DND-41 (cell line): ENCODE results near the gene ARHGAP4.
A peak's percentile ranks its signal among the peaks of the same experiment; 100 is the strongest.

ENCODE experiments used
- ATAC-seq: fragments of 200-7000 bp; cut with Tn5 transposase; 3 replicates; pipeline ENCODE4 v1.9.1; 2021; ENCODE audit warnings: low read depth; ENCODE audit not compliant: insufficient read depth
- DNase-seq: peaks from one replicate; pipeline ENCODE4 v3.0.0-alpha.2; 2020
- H2AFZ ChIP-seq: 2 replicates; pipeline ENCODE4 v1.6.0; 2012; ENCODE audit warnings: low read depth, low read length
- H3K27ac ChIP-seq: 2 replicates; pipeline ENCODE4 v1.5.1; 2012; ENCODE audit warnings: low read length, inconsistent platforms
- H3K27me3 ChIP-seq: fragments of 200-600 bp; sonication (generic); 2 replicates; pipeline ENCODE4 v1.6.0; 2012; ENCODE audit warnings: low read length, mild to moderate bottlenecking, inconsistent platforms; ENCODE audit not compliant: insufficient read depth, poor library complexity
- H3K36me3 ChIP-seq: 2 replicates; pipeline ENCODE4 v1.5.1; 2012; ENCODE audit warnings: low read length, inconsistent platforms; ENCODE audit not compliant: insufficient read depth
- H3K4me1 ChIP-seq: 2 replicates; pipeline ENCODE4 v1.5.1; 2012; ENCODE audit warnings: mild to moderate bottlenecking, low read length; ENCODE audit not compliant: insufficient read depth
- H3K4me2 ChIP-seq: 2 replicates; pipeline ENCODE4 v1.6.0; 2012; ENCODE audit warnings: mild to moderate bottlenecking, moderate library complexity, low read length, inconsistent platforms; ENCODE audit not compliant: insufficient read depth
- H3K4me3 ChIP-seq, 2 experiments: fragments of 200-600 bp in 1 of 2; shearing (Covaris generic) in 1 of 2; 2 replicates each; pipeline ENCODE4 v1.5.1; 2012 to 2016; ENCODE audit warnings: inconsistent platforms in 2 of 2, low read length in 2 of 2, mild to moderate bottlenecking in 2 of 2, low read depth in 1 of 2, moderate library complexity in 1 of 2
- H3K79me2 ChIP-seq: 2 replicates; pipeline ENCODE4 v1.6.0; 2012; ENCODE audit warnings: low read length, inconsistent platforms; ENCODE audit not compliant: insufficient read depth
- H3K9ac ChIP-seq: 2 replicates; pipeline ENCODE4 v1.6.0; 2012; ENCODE audit warnings: low read depth, mild to moderate bottlenecking, inconsistent platforms, low read length, moderate library complexity
- H3K9me3 ChIP-seq: 2 replicates; pipeline ENCODE4 v1.5.1; 2012; ENCODE audit warnings: low read length, moderate library complexity, mild to moderate bottlenecking, inconsistent platforms; ENCODE audit not compliant: insufficient read depth, severe bottlenecking
- H4K20me1 ChIP-seq: 2 replicates; pipeline ENCODE4 v1.6.0; 2012; ENCODE audit warnings: low read length; ENCODE audit not compliant: insufficient read depth
- EZH2 ChIP-seq: IDR thresholded peaks from 3 replicates; pipeline ENCODE4 v1.6.1; 2012; ENCODE audit warnings: borderline replicate concordance, low read depth, mild to moderate bottlenecking, moderate library complexity, low read length, inconsistent platforms; ENCODE audit not compliant: severe bottlenecking
- TF ChIP-seq, protein P1 (sequence below): IDR thresholded peaks from 2 replicates; pipeline ENCODE4 v1.5.1; 2012; ENCODE audit warnings: borderline replicate concordance, low read length, moderate library complexity, mild to moderate bottlenecking; ENCODE audit not compliant: poor library complexity, severe bottlenecking; ENCODE audit errors: extremely low read depth

The ARHGAP4 gene

DNA sequence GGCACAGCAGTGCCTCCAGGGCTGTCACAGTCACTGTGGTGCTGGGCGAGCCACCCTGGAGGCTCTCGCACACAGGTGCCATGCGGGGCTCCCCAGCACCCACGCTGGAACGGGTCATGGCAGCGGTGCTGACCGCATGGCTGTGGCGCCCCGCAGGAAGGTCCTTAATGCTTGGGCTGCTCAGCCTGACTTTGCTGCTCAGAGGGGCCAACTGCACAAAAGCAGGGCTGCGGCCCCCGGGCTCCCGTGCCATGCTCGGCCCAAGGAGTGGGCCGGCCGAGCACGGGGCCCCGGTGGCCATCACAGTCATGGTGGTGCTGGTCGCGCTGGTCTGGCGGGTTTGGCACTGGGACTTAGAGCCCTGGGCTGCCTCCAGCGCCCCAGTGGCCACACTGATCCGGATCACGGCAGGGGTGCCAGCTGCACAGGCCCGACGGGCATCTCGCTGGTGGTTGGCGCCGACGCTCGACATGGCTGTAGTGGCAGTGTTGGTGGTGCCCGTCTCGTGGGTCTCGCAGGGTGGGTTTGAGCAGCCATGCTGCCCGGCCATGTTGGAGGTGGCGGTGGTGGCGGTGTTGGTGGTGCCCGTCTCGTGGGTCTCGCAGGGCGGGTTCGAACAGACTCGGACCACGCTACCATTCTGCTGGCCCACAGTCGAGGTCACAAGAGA lies 28.6 kb upstream of the ARHGAP4 start:
- Histone ChIP-seq H3K9me3 (no peaks in the 10 kb centered on the region), H3K36me3 (peaks cover 100% of the 10 kb centered on the region), H3K27me3 (no peaks in the 10 kb centered on the region), H3K4me3 (no peak overlapping the region), H3K9ac (no peak overlapping the region), H3K79me2 (peaks cover 39% of the 10 kb centered on the region), H4K20me1 (peaks cover 78% of the 10 kb centered on the region), H3K4me1 (no peaks in the 10 kb centered on the region), H2AFZ (no peak overlapping the region), H3K4me2 (no peak overlapping the region), H3K27ac (no peak overlapping the region)
- DNase-seq (no peak), ATAC-seq (no peak; the same call in 2 of the 3 replicates)
- TF ChIP-seq, protein P1, sequence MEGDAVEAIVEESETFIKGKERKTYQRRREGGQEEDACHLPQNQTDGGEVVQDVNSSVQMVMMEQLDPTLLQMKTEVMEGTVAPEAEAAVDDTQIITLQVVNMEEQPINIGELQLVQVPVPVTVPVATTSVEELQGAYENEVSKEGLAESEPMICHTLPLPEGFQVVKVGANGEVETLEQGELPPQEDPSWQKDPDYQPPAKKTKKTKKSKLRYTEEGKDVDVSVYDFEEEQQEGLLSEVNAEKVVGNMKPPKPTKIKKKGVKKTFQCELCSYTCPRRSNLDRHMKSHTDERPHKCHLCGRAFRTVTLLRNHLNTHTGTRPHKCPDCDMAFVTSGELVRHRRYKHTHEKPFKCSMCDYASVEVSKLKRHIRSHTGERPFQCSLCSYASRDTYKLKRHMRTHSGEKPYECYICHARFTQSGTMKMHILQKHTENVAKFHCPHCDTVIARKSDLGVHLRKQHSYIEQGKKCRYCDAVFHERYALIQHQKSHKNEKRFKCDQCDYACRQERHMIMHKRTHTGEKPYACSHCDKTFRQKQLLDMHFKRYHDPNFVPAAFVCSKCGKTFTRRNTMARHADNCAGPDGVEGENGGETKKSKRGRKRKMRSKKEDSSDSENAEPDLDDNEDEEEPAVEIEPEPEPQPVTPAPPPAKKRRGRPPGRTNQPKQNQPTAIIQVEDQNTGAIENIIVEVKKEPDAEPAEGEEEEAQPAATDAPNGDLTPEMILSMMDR, result no peak
- TF ChIP-seq EZH2, result no peak

DNA sequence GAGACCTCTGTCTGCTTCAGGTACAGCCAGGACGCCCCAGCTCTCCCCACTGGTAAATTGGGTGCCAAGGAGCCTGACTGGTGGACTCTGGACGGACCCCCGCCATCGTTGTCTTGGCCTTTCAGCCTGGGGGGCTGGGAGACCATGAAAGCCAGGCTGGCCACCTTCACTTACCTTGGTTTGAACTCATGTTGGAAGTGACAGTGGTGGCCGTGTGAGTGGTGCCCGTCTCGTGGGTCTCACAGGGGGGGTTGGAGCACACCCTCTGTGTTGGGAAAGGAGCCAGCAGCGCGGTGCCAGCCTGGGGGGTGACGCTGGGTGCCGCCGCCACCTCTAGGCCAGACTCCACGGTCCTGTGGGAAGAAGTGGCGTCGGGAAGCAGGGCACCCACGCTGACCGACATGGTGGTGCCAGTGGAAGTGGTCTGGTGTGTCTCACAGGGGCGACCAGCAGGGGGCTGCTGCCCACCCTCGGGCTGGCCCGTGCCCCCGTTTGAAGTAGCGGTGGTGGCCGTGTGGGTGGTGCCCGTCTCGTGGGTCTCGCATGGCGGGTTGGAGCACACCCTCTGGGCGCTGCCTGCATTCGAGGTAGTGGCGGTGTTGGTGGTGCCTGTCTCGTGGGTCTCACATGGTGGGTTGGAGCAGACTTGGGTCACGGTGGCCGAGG lies 28.0 kb upstream of the ARHGAP4 start:
- H3K79me2 ChIP-seq, result peaks cover 37% of the 10 kb centered on the region
- no peak overlapping the region for H3K4me3 ChIP-seq
- H3K9me3 ChIP-seq, result no peaks in the 10 kb centered on the region
- no peaks in the 10 kb centered on the region for H3K27me3 ChIP-seq
- no peak overlapping the region for H3K4me2 ChIP-seq
- no peak overlapping the region for H3K9ac ChIP-seq
- ATAC-seq (peak; percentile 18), DNase-seq (no peak)
- H2AFZ ChIP-seq, result no peak overlapping the region
- H3K27ac ChIP-seq, result no peak overlapping the region
- H3K4me1 ChIP-seq, result no peaks in the 10 kb centered on the region
- peaks cover 97% of the 10 kb centered on the region for H3K36me3 ChIP-seq
- TF ChIP-seq, protein P1, result peak; percentile 35
- TF ChIP-seq EZH2, result no peak
- H4K20me1 ChIP-seq, result peaks cover 72% of the 10 kb centered on the region

DNA sequence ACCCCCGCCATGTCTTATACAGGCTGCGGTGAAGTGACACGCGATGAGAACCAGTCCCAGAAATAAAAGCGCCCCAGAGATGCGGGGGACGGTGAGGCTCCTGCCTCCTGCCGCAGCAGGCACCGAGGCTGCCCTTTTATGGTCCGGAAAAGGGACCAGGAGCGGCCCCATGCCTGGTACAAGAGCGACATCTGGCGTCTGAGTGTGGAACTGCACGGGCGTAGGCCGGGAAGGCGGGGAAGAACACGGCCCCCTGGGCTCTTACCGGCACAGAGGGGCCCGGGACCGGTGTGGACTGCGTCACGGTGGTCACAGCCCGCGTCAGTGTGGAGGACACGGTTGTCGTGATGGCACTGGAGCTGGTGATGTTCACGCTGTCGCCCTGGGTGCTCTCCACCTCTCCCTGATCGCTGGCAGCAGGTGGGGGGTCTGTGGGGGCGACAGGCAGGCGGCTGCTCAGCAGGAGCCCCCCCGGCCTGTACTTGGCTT lies 27.3 kb upstream of the ARHGAP4 start:
- no peaks in the 10 kb centered on the region for H3K27me3 ChIP-seq
- H2AFZ ChIP-seq, result no peak overlapping the region
- H3K9me3 ChIP-seq, result no peaks in the 10 kb centered on the region
- H3K36me3 ChIP-seq, result peaks cover 91% of the 10 kb centered on the region
- H3K4me2 ChIP-seq, result no peak overlapping the region
- H3K4me1 ChIP-seq, result no peaks in the 10 kb centered on the region
- H4K20me1 ChIP-seq, result peaks cover 66% of the 10 kb centered on the region
- no peak overlapping the region for H3K27ac ChIP-seq
- no peak overlapping the region for H3K9ac ChIP-seq
- DNase-seq, result peak; percentile 69
- peaks cover 35% of the 10 kb centered on the region for H3K79me2 ChIP-seq
- TF ChIP-seq, protein P1, result peak; percentile 83
- TF ChIP-seq EZH2, result no peak
- H3K4me3 ChIP-seq, result no peak overlapping the region
- ATAC-seq, result peak; percentile 53
